Measurements from ENCODE around the gene DIAPH3. TPM values are rescaled to one million over a fixed set of nuclear protein-coding genes. Genes with fewer than 3 reads are reported as not detected.

DIAPH3 gene
- polyA plus RNA-seq, 1 of the 3 experiments (the other 2 are of a cell fraction), result 5.4 TPM

DNA sequence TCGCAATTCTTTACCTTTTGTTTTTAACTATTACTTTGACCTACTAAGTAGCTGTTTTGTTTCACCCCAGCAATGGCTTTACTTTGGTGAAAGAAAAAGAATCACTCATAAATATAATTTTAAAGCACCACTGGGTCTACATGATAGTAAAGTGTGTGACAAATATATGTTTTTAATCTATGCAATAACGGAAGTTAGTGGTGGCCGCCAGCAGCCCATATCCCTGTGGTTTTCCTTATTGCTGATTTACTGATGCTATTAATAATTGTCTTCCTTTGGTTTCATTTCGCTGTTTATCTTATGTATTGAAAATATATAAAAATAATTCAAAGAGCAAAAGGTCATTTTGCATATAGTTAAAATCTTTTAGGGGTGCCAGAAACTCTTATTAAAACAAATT is 491.3 kb downstream of the DIAPH3 start:
- TF ChIP-seq SIN3A (IDR thresholded peaks at IDR 0.05; ENCODE audit: borderline replicate concordance, low read depth, low read length) (no peak), MXI1 (IDR thresholded peaks at IDR 0.05; ENCODE audit: low read depth, low read length) (no peak), RXRA (IDR thresholded peaks at IDR 0.05; ENCODE audit: borderline replicate concordance, low read depth) (no peak), NRF1 (IDR thresholded peaks at IDR 0.05; ENCODE audit: low read depth, low read length) (no peak), RCOR1 (IDR thresholded peaks at IDR 0.05; ENCODE audit: low read length) (no peak), EP300 (IDR thresholded peaks at IDR 0.05; ENCODE audit: borderline replicate concordance in 1 of 2, low read depth in 1 of 2, low read length in 1 of 2) (no peak)
- TF ChIP-seq, protein P1, sequence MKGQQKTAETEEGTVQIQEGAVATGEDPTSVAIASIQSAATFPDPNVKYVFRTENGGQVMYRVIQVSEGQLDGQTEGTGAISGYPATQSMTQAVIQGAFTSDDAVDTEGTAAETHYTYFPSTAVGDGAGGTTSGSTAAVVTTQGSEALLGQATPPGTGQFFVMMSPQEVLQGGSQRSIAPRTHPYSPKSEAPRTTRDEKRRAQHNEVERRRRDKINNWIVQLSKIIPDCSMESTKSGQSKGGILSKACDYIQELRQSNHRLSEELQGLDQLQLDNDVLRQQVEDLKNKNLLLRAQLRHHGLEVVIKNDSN (IDR thresholded peaks at IDR 0.05; ENCODE audit: borderline replicate concordance, low read depth), result no peak
- TF ChIP-seq, protein P2, sequence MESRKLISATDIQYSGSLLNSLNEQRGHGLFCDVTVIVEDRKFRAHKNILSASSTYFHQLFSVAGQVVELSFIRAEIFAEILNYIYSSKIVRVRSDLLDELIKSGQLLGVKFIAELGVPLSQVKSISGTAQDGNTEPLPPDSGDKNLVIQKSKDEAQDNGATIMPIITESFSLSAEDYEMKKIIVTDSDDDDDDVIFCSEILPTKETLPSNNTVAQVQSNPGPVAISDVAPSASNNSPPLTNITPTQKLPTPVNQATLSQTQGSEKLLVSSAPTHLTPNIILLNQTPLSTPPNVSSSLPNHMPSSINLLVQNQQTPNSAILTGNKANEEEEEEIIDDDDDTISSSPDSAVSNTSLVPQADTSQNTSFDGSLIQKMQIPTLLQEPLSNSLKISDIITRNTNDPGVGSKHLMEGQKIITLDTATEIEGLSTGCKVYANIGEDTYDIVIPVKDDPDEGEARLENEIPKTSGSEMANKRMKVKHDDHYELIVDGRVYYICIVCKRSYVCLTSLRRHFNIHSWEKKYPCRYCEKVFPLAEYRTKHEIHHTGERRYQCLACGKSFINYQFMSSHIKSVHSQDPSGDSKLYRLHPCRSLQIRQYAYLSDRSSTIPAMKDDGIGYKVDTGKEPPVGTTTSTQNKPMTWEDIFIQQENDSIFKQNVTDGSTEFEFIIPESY (IDR thresholded peaks at IDR 0.05; ENCODE audit: borderline replicate concordance, low read depth), result no peak
- DNase-seq, result no peak
- 97% methylated on average over 4 of the region's 4 CpGs for WGBS (ENCODE audit: low lambda C conversion rate)
- H2AFZ ChIP-seq (ENCODE audit: low read depth), result no peak overlapping the region
- ChIA-PET POLR2A (no interaction called here), CTCF (interaction anchor here (1.3 to 1.6 kb wide), 3 partner anchors 9 to 354 kb away, joined by 3 to 4 read pairs (median 3); no protein-coding TSS in a partner anchor)
- H3K9ac ChIP-seq, result no peak overlapping the region
- no peaks in the 10 kb centered on the region for H3K27me3 ChIP-seq (ENCODE audit: insufficient read depth)
- no peaks in the 10 kb centered on the region for H3K9me3 ChIP-seq
- no peaks in the 10 kb centered on the region for H3K9me2 ChIP-seq
- H3K4me1 ChIP-seq (ENCODE audit: control insufficient read depth in 1 of 2, insufficient read depth in 2 of 2, low read depth in 1 of 2, low read length in 1 of 2), result peaks cover 3 to 25% of the 10 kb centered on the region in 2 experiments; a peak in 3 of 4 replicates
- H3K27ac ChIP-seq (ENCODE audit: low read depth in 2 of 2, low read length in 1 of 2), result no peak overlapping the region
- no peak overlapping the region for H3K4me2 ChIP-seq
- no peak overlapping the region for H3K4me3 ChIP-seq (ENCODE audit: low read depth in 2 of 2, low read length in 1 of 2)
- H3K36me3 ChIP-seq (replicated peaks in 1 of 2; ENCODE audit: control insufficient read depth in 1 of 2, insufficient read depth in 2 of 2, low read length in 1 of 2), result no peaks in the 10 kb centered on the region
- peaks cover 4% of the 10 kb centered on the region for H3F3A ChIP-seq (replicated peaks; ENCODE audit: insufficient read depth)
- H4K20me1 ChIP-seq (ENCODE audit: insufficient read depth), result no peaks in the 10 kb centered on the region
- no peaks in the 10 kb centered on the region for H3K79me2 ChIP-seq (ENCODE audit: insufficient read depth)

DNA sequence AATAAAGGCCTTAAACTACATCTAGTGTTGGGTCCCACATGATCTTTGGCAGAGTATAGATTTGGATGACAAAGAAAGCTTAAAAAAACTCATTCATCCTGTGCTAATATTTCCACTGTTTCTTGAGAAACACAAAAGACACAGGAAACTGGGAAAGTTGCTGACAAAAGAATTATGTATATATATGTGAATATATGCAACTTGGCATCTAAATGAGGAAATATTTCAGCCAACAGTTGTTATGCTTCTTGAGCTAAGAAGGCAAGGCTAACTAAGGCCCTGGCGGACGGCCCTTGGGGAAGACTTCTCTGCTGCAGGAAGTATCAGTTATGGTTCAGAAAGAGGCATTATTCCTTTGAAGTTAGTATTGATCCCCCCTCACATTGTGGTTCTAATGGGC is 491.8 kb downstream of the DIAPH3 start:
- no peak for DNase-seq
- H2AFZ ChIP-seq (ENCODE audit: low read depth), result no peak overlapping the region

More for the DNA sequence above, 491.8 kb downstream of the DIAPH3 start:
- Histone ChIP-seq H3K27ac (ENCODE audit: low read depth in 2 of 2, low read length in 1 of 2) (peak overlapping the region in 1 of 2 experiments; percentile 34; a peak in 1 of 4 replicates), H3K9me3 (no peaks in the 10 kb centered on the region), H3K4me3 (ENCODE audit: low read depth in 2 of 2, low read length in 1 of 2) (no peak overlapping the region), H3K4me1 (ENCODE audit: control insufficient read depth in 1 of 2, insufficient read depth in 2 of 2, low read depth in 1 of 2, low read length in 1 of 2) (peaks cover 3 to 25% of the 10 kb centered on the region in 2 experiments; a peak in 3 of 4 replicates), H3K36me3 (replicated peaks in 1 of 2; ENCODE audit: control insufficient read depth in 1 of 2, insufficient read depth in 2 of 2, low read length in 1 of 2) (no peaks in the 10 kb centered on the region), H3K9me2 (no peaks in the 10 kb centered on the region), H4K20me1 (ENCODE audit: insufficient read depth) (no peaks in the 10 kb centered on the region), H3K79me2 (ENCODE audit: insufficient read depth) (no peaks in the 10 kb centered on the region), H3F3A (replicated peaks; ENCODE audit: insufficient read depth) (peaks cover 4% of the 10 kb centered on the region), H3K27me3 (ENCODE audit: insufficient read depth) (no peaks in the 10 kb centered on the region), H3K9ac (no peak overlapping the region), H3K4me2 (no peak overlapping the region)
- CTCF ChIA-PET, result interaction anchor here (1.3 to 1.6 kb wide), 3 partner anchors 9 to 354 kb away, joined by 3 to 4 read pairs (median 3); no protein-coding TSS in a partner anchor
- POLR2A ChIA-PET, result no interaction called here
- TF ChIP-seq GATA2 (CRISPR knock-in tag; IDR thresholded peaks at IDR 0.05) (no peak), TAF1 (IDR thresholded peaks at IDR 0.05; ENCODE audit: borderline replicate concordance, low read depth, low read length) (no peak), MXI1 (IDR thresholded peaks at IDR 0.05; ENCODE audit: low read depth, low read length) (no peak), RXRA (IDR thresholded peaks at IDR 0.05; ENCODE audit: borderline replicate concordance, low read depth) (no peak)
- WGBS (ENCODE audit: low lambda C conversion rate), result 100% methylated on average over 2 of the region's 2 CpGs

All from SK-N-SH (cell line).